GM10847 (cell line): ENCODE data around the gene HECW1.

ENCODE experiments used
- POLR2A ChIP-seq: IDR thresholded peaks from 2 replicates; pipeline ENCODE4 v1.6.1; 2011; ENCODE audit not compliant: insufficient read length; ENCODE audit errors: extremely low read depth

The HECW1 gene

GRCh38 chr7:43298617-43299016 lies 186.2 kb downstream of the HECW1 start:
- no peak for TF ChIP-seq POLR2A

- TF ChIP-seq POLR2A, result no peak
Measured at GRCh38 chr7:43300121-43300520, 187.7 kb downstream of the HECW1 start.

DNA sequence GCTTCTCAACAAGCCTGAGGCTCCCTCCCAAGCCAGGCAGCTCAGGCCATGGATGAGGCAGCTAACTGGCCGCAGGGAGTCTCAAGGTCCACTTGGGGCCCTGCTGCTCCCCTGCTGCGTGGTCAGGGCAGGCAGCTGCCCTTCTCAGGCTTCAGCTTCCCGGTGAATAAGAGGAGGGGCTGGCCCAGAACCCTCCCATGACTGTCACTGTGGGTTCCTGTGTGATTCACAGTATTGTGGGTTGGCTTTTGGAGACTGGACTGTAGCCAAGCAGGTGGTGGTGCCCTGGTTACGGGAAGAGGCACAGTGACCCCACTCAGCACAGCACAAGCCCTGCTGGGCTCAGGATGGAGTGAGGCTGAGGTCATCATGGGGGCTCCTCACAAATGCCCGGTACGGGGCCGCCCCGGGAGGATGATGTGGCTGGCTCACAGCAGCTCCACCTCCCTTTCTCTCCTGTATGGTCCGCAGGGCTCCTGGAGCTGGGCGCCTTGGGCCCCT lies 189.8 kb downstream of the HECW1 start:
- no peak for TF ChIP-seq POLR2A

DNA sequence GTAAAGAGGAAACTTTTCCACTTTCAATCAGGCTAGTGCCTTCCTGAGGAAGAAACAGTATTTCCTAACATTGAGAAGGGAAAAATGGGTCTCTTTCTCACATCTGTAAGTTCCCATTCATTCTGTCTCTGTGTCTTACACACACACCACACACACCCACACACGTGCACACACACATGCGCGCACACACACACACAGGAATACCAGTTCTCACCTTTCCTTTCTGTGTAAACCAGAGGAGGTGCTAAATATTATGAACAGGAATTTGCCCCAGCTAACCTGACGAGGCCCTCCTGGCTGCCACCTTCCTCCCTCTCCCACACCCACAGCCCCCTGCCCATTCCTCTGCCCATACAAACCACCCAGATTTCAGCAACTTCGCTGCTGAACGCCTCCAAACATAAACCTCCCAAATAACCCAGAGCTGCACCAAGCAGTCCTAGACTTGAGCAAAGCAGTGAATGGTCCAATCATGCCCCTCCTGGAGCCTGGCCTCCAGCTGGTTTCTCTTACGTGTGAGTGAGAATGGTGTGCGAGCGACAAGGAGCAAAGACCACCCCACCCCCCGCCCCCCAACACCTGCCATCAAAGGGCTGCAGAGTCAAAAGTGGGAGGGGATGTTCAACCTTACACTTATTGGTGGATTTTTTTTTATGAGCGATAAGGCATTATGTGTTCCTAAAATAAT lies 190.5 kb downstream of the HECW1 start:
- TF ChIP-seq POLR2A, result no peak

DNA sequence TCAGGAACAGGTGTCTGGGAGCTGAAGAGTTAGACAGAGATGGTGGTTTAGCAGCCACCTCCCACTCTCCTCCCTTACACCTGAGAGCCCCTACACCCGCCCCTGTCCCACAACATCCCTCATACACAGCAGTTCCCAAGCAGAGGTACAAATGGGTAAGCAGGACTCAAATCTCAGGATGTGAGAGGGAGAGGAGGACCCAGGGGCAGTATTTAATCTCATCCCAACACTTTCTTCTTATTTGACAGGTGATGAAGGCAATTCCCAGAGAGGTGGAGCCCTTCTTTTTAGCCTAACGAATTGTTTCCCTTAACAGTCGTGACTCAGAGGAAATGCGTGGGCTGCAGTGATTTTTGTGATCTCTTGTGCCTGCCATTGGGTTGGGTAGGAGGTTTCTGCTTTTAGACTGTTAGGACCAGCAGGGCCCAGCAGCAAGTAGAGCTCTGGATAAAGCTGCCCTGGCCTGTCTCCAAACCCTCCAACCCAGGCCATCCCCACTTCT lies 191.3 kb downstream of the HECW1 start:
- no peak for TF ChIP-seq POLR2A

GRCh38 chr7:43306404-43306803 lies 194.0 kb downstream of the HECW1 start:
- no peak for TF ChIP-seq POLR2A

DNA sequence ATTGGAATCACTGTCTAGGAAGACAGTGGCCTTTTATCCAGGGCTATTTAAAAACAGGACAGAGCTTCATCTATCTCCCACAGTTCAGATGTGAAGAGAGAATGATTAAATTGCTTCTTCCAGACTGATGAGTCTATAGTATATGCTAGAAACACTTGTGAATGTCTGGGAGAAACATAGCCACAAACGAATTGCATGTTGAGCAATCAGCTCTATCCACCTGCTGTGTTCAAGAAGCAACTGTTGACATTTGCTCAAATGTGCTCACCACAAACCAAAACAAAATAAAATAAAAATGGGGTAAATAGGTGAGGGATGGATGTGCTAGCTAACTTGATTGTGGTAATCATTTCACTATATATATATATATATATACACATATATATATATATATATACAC lies 195.1 kb downstream of the HECW1 start:
- no peak for TF ChIP-seq POLR2A

DNA sequence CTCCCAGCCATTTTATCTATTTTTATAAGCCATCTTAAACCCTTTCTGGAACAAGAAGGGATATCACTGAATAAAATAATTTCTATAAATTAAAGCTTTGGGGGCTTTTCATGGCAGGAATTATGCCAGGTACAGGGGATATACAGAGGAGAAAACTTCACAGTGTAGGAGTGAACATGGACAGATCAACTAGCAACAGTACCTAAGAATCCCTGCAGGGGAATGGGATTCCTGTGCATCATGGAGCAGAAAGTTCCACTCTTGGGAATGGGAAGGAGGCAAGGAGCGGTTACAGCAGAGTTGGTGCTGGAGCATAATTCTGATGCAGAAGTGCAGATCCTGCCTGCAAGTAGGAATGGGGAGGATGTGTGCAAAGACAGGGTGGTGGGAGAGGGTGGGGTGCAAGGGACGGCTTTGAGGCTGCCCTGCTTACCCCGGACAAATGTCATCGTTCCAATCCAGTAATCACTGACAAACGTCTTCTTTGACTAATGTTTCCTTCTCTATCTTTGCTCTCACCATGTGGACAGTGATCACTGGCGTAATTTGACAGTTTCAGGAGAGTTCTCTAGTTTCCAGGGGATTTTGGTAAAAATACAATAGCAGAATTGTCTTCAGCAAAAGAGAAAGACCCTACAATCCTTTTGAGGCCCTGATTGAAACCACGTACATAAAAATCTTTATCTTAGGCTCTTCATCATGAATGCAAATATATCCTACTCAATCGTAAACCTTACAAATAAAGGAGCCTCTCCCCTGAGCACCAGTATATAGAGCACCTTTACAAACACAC lies 196.7 kb downstream of the HECW1 start:
- TF ChIP-seq POLR2A, result no peak

GRCh38 chr7:43309706-43310022 lies 197.2 kb downstream of the HECW1 start:
- TF ChIP-seq POLR2A, result no peak

DNA sequence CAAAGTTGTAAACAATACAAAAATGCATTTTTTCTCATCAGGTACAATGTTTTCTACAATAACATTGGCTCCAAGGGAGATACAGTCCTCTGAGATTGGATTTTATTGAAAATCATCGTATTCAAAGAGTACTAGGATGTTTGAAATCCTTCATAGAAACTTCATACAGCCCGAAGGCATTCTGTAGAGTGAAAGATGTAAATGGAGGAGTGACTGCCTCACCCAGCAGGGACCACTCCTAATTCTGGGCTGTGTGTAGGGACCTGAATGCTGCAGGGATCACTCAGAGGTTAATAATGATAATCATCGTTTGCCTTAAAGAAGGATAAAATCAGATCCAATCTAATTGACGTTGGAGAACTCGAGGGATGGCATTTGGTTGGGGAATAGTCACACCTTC lies 198.6 kb downstream of the HECW1 start:
- TF ChIP-seq POLR2A, result no peak

- TF ChIP-seq POLR2A, result no peak
Measured at GRCh38 chr7:43311694-43312093, 199.2 kb downstream of the HECW1 start.

- no peak for TF ChIP-seq POLR2A
Measured at GRCh38 chr7:43313628-43314378, 201.4 kb downstream of the HECW1 start.

GRCh38 chr7:43314379-43315158 lies 202.1 kb downstream of the HECW1 start:
- no peak for TF ChIP-seq POLR2A

GRCh38 chr7:43317075-43317474 lies 204.6 kb downstream of the HECW1 start:
- TF ChIP-seq POLR2A, result no peak

GRCh38 chr7:43318188-43318770 lies 205.8 kb downstream of the HECW1 start:
- TF ChIP-seq POLR2A, result no peak
